ENCODE measurements around the gene BBX.

BBX gene

GRCh38 chr3:107668416-107668815, 145.7 kb downstream of the BBX start:
- no peaks in the 10 kb centered on the region for H3K4me1 ChIP-seq (ENCODE audit: control insufficient read depth, insufficient read depth, low read length, poor library complexity, severe bottlenecking)
- H3K9me3 ChIP-seq (ENCODE audit: control insufficient read depth, low read length), result no peaks in the 10 kb centered on the region
- no peaks in the 10 kb centered on the region for H3K36me3 ChIP-seq (ENCODE audit: control insufficient read depth, insufficient read depth, low read length)
- WGBS, 2 experiments (ENCODE audit: insufficient coverage in 2 of 2), result 83% methylated on average over 2 of the region's 5 CpGs; no CpG with 5 or more reads in 1 of the 2 experiments
- no peak overlapping the region for H3K27ac ChIP-seq (ENCODE audit: low read depth, low read length, severe bottlenecking)
- no peak overlapping the region for H3K4me3 ChIP-seq (ENCODE audit: extremely low read depth, insufficient read depth, low read length, poor library complexity, severe bottlenecking)

GRCh38 chr3:107668963-107669362, 146.2 kb downstream of the BBX start:
- no peak overlapping the region for H3K27ac ChIP-seq (ENCODE audit: low read depth, low read length, severe bottlenecking)
- 95 to 100% methylated on average over 2 of the region's 3 CpGs for WGBS, 2 experiments (ENCODE audit: insufficient coverage in 2 of 2)
- no peaks in the 10 kb centered on the region for H3K9me3 ChIP-seq (ENCODE audit: control insufficient read depth, low read length)
- no peak overlapping the region for H3K4me3 ChIP-seq (ENCODE audit: extremely low read depth, insufficient read depth, low read length, poor library complexity, severe bottlenecking)
- H3K36me3 ChIP-seq (ENCODE audit: control insufficient read depth, insufficient read depth, low read length), result no peaks in the 10 kb centered on the region
- H3K4me1 ChIP-seq (ENCODE audit: control insufficient read depth, insufficient read depth, low read length, poor library complexity, severe bottlenecking), result no peaks in the 10 kb centered on the region

GRCh38 chr3:107669669-107670068, 146.9 kb downstream of the BBX start:
- H3K4me1 ChIP-seq (ENCODE audit: control insufficient read depth, insufficient read depth, low read length, poor library complexity, severe bottlenecking), result no peaks in the 10 kb centered on the region
- WGBS, 2 experiments (ENCODE audit: insufficient coverage in 2 of 2), result no CpG with 5 or more reads among the region's 1 CpG
- no peak overlapping the region for H3K4me3 ChIP-seq (ENCODE audit: extremely low read depth, insufficient read depth, low read length, poor library complexity, severe bottlenecking)
- no peak overlapping the region for H3K27ac ChIP-seq (ENCODE audit: low read depth, low read length, severe bottlenecking)
- no peaks in the 10 kb centered on the region for H3K36me3 ChIP-seq (ENCODE audit: control insufficient read depth, insufficient read depth, low read length)
- H3K9me3 ChIP-seq (ENCODE audit: control insufficient read depth, low read length), result no peaks in the 10 kb centered on the region

- no peak overlapping the region for H3K4me3 ChIP-seq (ENCODE audit: extremely low read depth, insufficient read depth, low read length, poor library complexity, severe bottlenecking)
- WGBS, 2 experiments (ENCODE audit: insufficient coverage in 2 of 2), result 100% methylated on average over 1 of the region's 3 CpGs; no CpG with 5 or more reads in 1 of the 2 experiments
- H3K9me3 ChIP-seq (ENCODE audit: control insufficient read depth, low read length), result no peaks in the 10 kb centered on the region
- no peak overlapping the region for H3K27ac ChIP-seq (ENCODE audit: low read depth, low read length, severe bottlenecking)
- H3K36me3 ChIP-seq (ENCODE audit: control insufficient read depth, insufficient read depth, low read length), result no peaks in the 10 kb centered on the region
- no peaks in the 10 kb centered on the region for H3K4me1 ChIP-seq (ENCODE audit: control insufficient read depth, insufficient read depth, low read length, poor library complexity, severe bottlenecking)
Measured at GRCh38 chr3:107670986-107671385, 148.2 kb downstream of the BBX start.

- H3K36me3 ChIP-seq (ENCODE audit: control insufficient read depth, insufficient read depth, low read length), result no peaks in the 10 kb centered on the region
- H3K4me1 ChIP-seq (ENCODE audit: control insufficient read depth, insufficient read depth, low read length, poor library complexity, severe bottlenecking), result no peaks in the 10 kb centered on the region
- H3K9me3 ChIP-seq (ENCODE audit: control insufficient read depth, low read length), result no peaks in the 10 kb centered on the region
- WGBS, 2 experiments (ENCODE audit: insufficient coverage in 2 of 2), result 92 to 100% methylated on average over 3 to 4 of the region's 7 CpGs
- no peak overlapping the region for H3K4me3 ChIP-seq (ENCODE audit: extremely low read depth, insufficient read depth, low read length, poor library complexity, severe bottlenecking)
- no peak overlapping the region for H3K27ac ChIP-seq (ENCODE audit: low read depth, low read length, severe bottlenecking)
Measured at GRCh38 chr3:107674371-107674770, 151.6 kb downstream of the BBX start.

- WGBS, 2 experiments (ENCODE audit: insufficient coverage in 2 of 2), result 85 to 90% methylated on average over 2 to 3 of the region's 6 CpGs
- Histone ChIP-seq H3K4me3 (ENCODE audit: extremely low read depth, insufficient read depth, low read length, poor library complexity, severe bottlenecking) (no peak overlapping the region), H3K27ac (ENCODE audit: low read depth, low read length, severe bottlenecking) (peak overlapping the region; percentile 16), H3K9me3 (ENCODE audit: control insufficient read depth, low read length) (no peaks in the 10 kb centered on the region), H3K36me3 (ENCODE audit: control insufficient read depth, insufficient read depth, low read length) (no peaks in the 10 kb centered on the region), H3K4me1 (ENCODE audit: control insufficient read depth, insufficient read depth, low read length, poor library complexity, severe bottlenecking) (no peaks in the 10 kb centered on the region)
Measured at GRCh38 chr3:107675233-107675900, 152.6 kb downstream of the BBX start.

GRCh38 chr3:107676469-107677309, 153.9 kb downstream of the BBX start:
- Histone ChIP-seq H3K4me1 (ENCODE audit: control insufficient read depth, insufficient read depth, low read length, poor library complexity, severe bottlenecking) (no peaks in the 10 kb centered on the region), H3K36me3 (ENCODE audit: control insufficient read depth, insufficient read depth, low read length) (no peaks in the 10 kb centered on the region), H3K4me3 (ENCODE audit: extremely low read depth, insufficient read depth, low read length, poor library complexity, severe bottlenecking) (no peak overlapping the region), H3K27ac (ENCODE audit: low read depth, low read length, severe bottlenecking) (no peak overlapping the region), H3K9me3 (ENCODE audit: control insufficient read depth, low read length) (peaks cover 5% of the 10 kb centered on the region)
- no CpG with 5 or more reads among the region's 2 CpGs for WGBS, 2 experiments (ENCODE audit: insufficient coverage in 2 of 2)

- H3K4me3 ChIP-seq (ENCODE audit: extremely low read depth, insufficient read depth, low read length, poor library complexity, severe bottlenecking), result no peak overlapping the region
- peaks cover 5% of the 10 kb centered on the region for H3K9me3 ChIP-seq (ENCODE audit: control insufficient read depth, low read length)
- 86% methylated on average over 1 of the region's 2 CpGs; no CpG with 5 or more reads in 1 of the 2 experiments for WGBS, 2 experiments (ENCODE audit: insufficient coverage in 2 of 2)
- H3K4me1 ChIP-seq (ENCODE audit: control insufficient read depth, insufficient read depth, low read length, poor library complexity, severe bottlenecking), result peaks cover 14% of the 10 kb centered on the region
- no peak overlapping the region for H3K27ac ChIP-seq (ENCODE audit: low read depth, low read length, severe bottlenecking)
- no peaks in the 10 kb centered on the region for H3K36me3 ChIP-seq (ENCODE audit: control insufficient read depth, insufficient read depth, low read length)
Measured at GRCh38 chr3:107679921-107680320, 157.2 kb downstream of the BBX start.

- peaks cover 5% of the 10 kb centered on the region for H3K9me3 ChIP-seq (ENCODE audit: control insufficient read depth, low read length)
- no peak overlapping the region for H3K4me3 ChIP-seq (ENCODE audit: extremely low read depth, insufficient read depth, low read length, poor library complexity, severe bottlenecking)
- no peak overlapping the region for H3K27ac ChIP-seq (ENCODE audit: low read depth, low read length, severe bottlenecking)
- H3K4me1 ChIP-seq (ENCODE audit: control insufficient read depth, insufficient read depth, low read length, poor library complexity, severe bottlenecking), result peaks cover 20% of the 10 kb centered on the region
- WGBS, 2 experiments (ENCODE audit: insufficient coverage in 2 of 2), result 100% methylated on average over 2 of the region's 2 CpGs; no CpG with 5 or more reads in 1 of the 2 experiments
- no peaks in the 10 kb centered on the region for H3K36me3 ChIP-seq (ENCODE audit: control insufficient read depth, insufficient read depth, low read length)
Measured at GRCh38 chr3:107680698-107681097, 157.9 kb downstream of the BBX start.

GRCh38 chr3:107681396-107681795, 158.6 kb downstream of the BBX start:
- Histone ChIP-seq H3K4me1 (ENCODE audit: control insufficient read depth, insufficient read depth, low read length, poor library complexity, severe bottlenecking) (peaks cover 20% of the 10 kb centered on the region), H3K36me3 (ENCODE audit: control insufficient read depth, insufficient read depth, low read length) (no peaks in the 10 kb centered on the region)
- WGBS, 2 experiments (ENCODE audit: insufficient coverage in 2 of 2), result 80% methylated on average over 1 of the region's 3 CpGs; no CpG with 5 or more reads in 1 of the 2 experiments

GRCh38 chr3:107682580-107682979, 159.8 kb downstream of the BBX start:
- Histone ChIP-seq H3K36me3 (ENCODE audit: control insufficient read depth, insufficient read depth, low read length) (no peaks in the 10 kb centered on the region), H3K27ac (ENCODE audit: low read depth, low read length, severe bottlenecking) (no peak overlapping the region), H3K9me3 (ENCODE audit: control insufficient read depth, low read length) (peaks cover 5% of the 10 kb centered on the region), H3K4me1 (ENCODE audit: control insufficient read depth, insufficient read depth, low read length, poor library complexity, severe bottlenecking) (peaks cover 20% of the 10 kb centered on the region), H3K4me3 (ENCODE audit: extremely low read depth, insufficient read depth, low read length, poor library complexity, severe bottlenecking) (no peak overlapping the region)
- 86% methylated on average over 1 of the region's 1 CpG; no CpG with 5 or more reads in 1 of the 2 experiments for WGBS, 2 experiments (ENCODE audit: insufficient coverage in 2 of 2)

More at GRCh38 chr3:107681396-107681795, 158.6 kb downstream of the BBX start:
- no peak overlapping the region for H3K4me3 ChIP-seq (ENCODE audit: extremely low read depth, insufficient read depth, low read length, poor library complexity, severe bottlenecking)
- H3K9me3 ChIP-seq (ENCODE audit: control insufficient read depth, low read length), result peaks cover 5% of the 10 kb centered on the region
- H3K27ac ChIP-seq (ENCODE audit: low read depth, low read length, severe bottlenecking), result no peak overlapping the region
